Lower leg skin (tissue), 4 donors: ENCODE data around the gene PRPF8. TPM values are rescaled to one million over a fixed set of nuclear protein-coding genes. Genes with fewer than 3 reads are reported as not detected.

Experiments
- DNase-seq, 2 donors: peaks; one replicate each; pipeline ENCODE4 v3.0.0-alpha.2; 2019; ENCODE audit warnings: low spot score in 2 of 2
- H3K4me3 ChIP-seq: fragments of 200-600 bp; sonication (generic); 2 replicates; pipeline ENCODE4 v1.5.1; 2017; ENCODE audit warnings: mild to moderate bottlenecking, low read depth; ENCODE audit not compliant: poor library complexity, severe bottlenecking
- POLR2A ChIP-seq, 2 donors: fragments of 450-650 bp; IDR thresholded peaks; one replicate each; pipeline ENCODE4 v1.6.1; 2016 to 2017; ENCODE audit warnings: antibody characterized with exemption in 2 of 2, mild to moderate bottlenecking in 1 of 2, moderate library complexity in 1 of 2
- WGBS, 2 donors: methylation state at CpG; one replicate each; pipeline ENCODE4 v1.1.5; 2018; 5-methylcytosine and 5-hydroxymethylcytosine counted together
- intact Hi-C: fragments of 100-400 bp; cut with DNase I; formaldehyde crosslinking; loops from one replicate; pipeline ENCODE4 v1.15.0; 2023; ENCODE audit warnings: low total_unique reads
- microRNA counts, 2 donors: library from miRNA; unstranded; fragments of <30 nt; microRNA quantifications; one replicate each; lab custom pipeline; 2016
- total RNA-seq, 4 donors: library from RNA; depleted of rRNA; stranded (reverse); fragments of >200 nt; gene quantifications; one replicate each; pipeline ENCODE4 v1.1.0, GENCODE V29; 2016
- TF ChIP-seq, protein P1 (sequence below), 3 donors: fragments of 450-650 bp; IDR thresholded peaks; one replicate each; pipeline ENCODE4 v1.5.1; 2016; ENCODE audit warnings: antibody characterized with exemption in 3 of 3, mild to moderate bottlenecking in 3 of 3, moderate library complexity in 2 of 3

The PRPF8 gene
- total RNA-seq, 4 donors from 2014 or later = 140 to 228 (median 173) TPM

DNA sequence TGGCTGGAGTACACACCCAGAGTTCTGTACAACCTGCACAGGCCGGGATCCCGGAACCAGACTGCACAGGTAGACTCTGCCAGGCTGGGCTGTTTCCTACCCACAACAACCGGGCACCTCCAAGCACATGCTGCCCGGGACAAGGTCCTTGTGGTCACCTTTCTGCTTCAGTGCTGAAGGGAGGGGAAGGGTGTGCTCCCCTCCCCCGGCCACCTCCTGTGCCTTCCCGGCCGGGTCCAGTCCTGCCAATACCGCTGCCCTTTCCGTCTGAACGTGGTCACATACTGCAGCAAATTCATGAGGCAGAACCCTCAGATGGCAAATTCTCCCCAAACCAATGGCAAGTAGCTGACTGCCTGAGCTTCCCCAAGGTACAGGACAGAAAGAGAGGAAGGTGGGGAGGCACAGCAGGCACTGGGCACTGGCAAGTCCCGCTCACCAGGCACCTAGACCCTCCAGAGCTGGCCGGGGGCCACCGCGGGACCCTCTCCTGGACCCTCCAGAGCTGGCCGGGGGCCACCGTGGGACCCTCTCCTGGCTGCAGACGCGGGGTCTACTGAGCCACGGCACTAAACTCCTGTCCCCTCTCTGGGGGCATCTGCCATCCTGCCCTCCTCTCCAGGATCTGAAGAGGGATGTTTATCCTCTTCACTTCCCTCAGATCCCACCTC, 78.9 kb downstream of the PRPF8 start:
- TF ChIP-seq POLR2A (IDR thresholded peaks at IDR 0.05) = no peak
- TF ChIP-seq, protein P1, sequence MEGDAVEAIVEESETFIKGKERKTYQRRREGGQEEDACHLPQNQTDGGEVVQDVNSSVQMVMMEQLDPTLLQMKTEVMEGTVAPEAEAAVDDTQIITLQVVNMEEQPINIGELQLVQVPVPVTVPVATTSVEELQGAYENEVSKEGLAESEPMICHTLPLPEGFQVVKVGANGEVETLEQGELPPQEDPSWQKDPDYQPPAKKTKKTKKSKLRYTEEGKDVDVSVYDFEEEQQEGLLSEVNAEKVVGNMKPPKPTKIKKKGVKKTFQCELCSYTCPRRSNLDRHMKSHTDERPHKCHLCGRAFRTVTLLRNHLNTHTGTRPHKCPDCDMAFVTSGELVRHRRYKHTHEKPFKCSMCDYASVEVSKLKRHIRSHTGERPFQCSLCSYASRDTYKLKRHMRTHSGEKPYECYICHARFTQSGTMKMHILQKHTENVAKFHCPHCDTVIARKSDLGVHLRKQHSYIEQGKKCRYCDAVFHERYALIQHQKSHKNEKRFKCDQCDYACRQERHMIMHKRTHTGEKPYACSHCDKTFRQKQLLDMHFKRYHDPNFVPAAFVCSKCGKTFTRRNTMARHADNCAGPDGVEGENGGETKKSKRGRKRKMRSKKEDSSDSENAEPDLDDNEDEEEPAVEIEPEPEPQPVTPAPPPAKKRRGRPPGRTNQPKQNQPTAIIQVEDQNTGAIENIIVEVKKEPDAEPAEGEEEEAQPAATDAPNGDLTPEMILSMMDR (IDR thresholded peaks at IDR 0.05) = no peak
- 88 to 91% methylated on average over 12 to 16 of the region's 19 CpGs for WGBS, 2 donors
- H3K4me3 ChIP-seq = no peak overlapping the region
- intact Hi-C loops = no loop called here
- DNase-seq = no peak

DNA sequence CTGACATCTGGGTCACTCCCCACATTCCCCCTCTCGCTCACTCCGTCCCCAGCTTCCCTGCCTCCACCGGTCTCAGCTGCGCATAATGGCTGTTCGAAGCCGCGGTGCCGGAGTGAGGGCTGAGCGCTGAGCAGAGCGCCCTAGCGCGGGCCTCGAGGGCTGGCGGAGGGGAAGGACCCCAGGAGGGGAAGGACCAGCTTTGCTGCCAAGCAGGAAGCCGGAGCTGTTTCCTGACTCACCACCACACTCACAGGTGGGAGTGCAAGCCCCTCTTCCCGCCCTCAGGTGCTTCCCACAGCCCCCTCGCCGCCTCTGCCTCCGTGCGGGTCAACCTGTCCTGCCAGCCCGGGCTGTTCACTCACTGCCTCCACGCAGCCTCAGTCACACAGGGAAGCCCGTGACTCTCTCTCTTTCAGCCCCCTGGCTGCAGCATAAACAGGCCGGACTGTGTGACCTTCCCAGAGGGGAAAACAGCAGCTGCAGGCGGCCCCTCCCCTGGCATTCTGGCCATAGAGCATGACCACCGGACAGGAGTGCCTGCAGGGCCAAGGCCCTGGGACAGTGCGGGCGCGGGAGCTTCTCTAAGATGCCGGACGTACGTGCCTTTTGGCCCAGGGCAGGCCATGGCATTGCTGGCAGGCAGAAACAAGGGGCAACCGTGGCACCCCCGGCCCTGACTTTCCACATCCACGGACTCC, 79.7 kb downstream of the PRPF8 start:
- TF ChIP-seq, protein P1 (IDR thresholded peaks at IDR 0.05) = no peak
- no peak for TF ChIP-seq POLR2A (IDR thresholded peaks at IDR 0.05)
- intact Hi-C loops = no loop called here
- no peak overlapping the region for H3K4me3 ChIP-seq
- DNase-seq = no peak
- 69% methylated on average over 31 to 32 of the region's 35 CpGs for WGBS, 2 donors

DNA sequence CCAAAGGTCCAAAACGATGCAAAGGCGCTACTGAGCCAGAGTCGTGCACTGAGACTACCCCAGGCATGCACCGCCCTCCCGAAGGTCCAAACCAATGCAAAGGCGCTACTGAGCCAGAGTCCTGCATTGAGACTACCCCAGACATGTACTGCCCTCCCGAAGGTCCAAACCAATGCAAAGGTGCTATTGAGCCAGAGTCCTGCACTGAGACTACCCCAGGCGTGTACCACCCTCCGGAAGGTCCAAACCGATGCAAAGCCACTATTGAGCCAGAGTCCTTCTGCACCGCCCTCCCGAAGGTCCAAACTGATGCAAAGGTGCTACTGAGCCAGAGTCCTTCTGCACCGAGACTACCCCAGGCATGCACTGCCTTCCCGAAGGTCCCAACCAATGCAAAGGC, 83.1 kb downstream of the PRPF8 start:
- no peak for TF ChIP-seq POLR2A (IDR thresholded peaks at IDR 0.05)
- TF ChIP-seq, protein P1 (IDR thresholded peaks at IDR 0.05) = no peak
- intact Hi-C loops = no loop called here
- WGBS, 2 donors = 98 to 99% methylated on average over 14 of the region's 14 CpGs
- H3K4me3 ChIP-seq = no peak overlapping the region
- DNase-seq = no peak

MicroRNAs within 50 kb of the gene (microRNA counts, 767-probe panel; counts per million panel counts)
- 12,855 to 14,292 counts per million in 2 donors for microRNA hsa-miR-22-3p (lab: Ali Mortazavi, UCI)

Other genes starting within 250 kb of the PRPF8 start
- 10 to 100 TPM; 48.2 to 70.0 (median 50.7) TPM for gene CRK, start 228.6 kb downstream of the PRPF8 start, total RNA-seq
- 100 to 1,000 TPM in 1 of 4 donors, 10 to 100 TPM in 3; 71.3 to 101 (median 84.8) TPM for gene MYO1C, start 192.2 kb downstream of the PRPF8 start, total RNA-seq
- 100 to 1,000 TPM; 101 to 172 (median 134) TPM for gene INPP5K, start 168.3 kb downstream of the PRPF8 start, total RNA-seq
- gene PITPNA, start 122.1 kb downstream of the PRPF8 start, total RNA-seq = 10 to 100 TPM; 45.0 to 53.1 (median 45.2) TPM
- 10 to 100 TPM in 2 of 4 donors, 1 to 10 TPM in 2; 5.6 to 14.5 (median 9.6) TPM for gene SLC43A2, start 56.0 kb downstream of the PRPF8 start, total RNA-seq
- gene SCARF1, start 39.1 kb downstream of the PRPF8 start, total RNA-seq = 10 to 100 TPM in 1 of 4 donors, 1 to 10 TPM in 3; 4.9 to 10.0 (median 9.1) TPM
- 10 to 100 TPM; 17.0 to 32.7 (median 19.5) TPM for gene RILP, start 35.0 kb downstream of the PRPF8 start, total RNA-seq
- 1 to 10 TPM in 3 of 4 donors, under 1 TPM in 1; 0.99 to 4.5 (median 2.8) TPM for gene TLCD2, start 25.5 kb upstream of the PRPF8 start, total RNA-seq
- 10 to 100 TPM; 42.9 to 64.4 (median 49.2) TPM for gene WDR81, start 39.8 kb upstream of the PRPF8 start, total RNA-seq
- 1 to 10 TPM; 1.2 to 9.0 (median 5.9) TPM for gene SERPINF2, start 58.0 kb upstream of the PRPF8 start, total RNA-seq
- 100 to 1,000 TPM; 102 to 391 (median 114) TPM for gene SERPINF1, start 77.2 kb upstream of the PRPF8 start, total RNA-seq
- 10 to 100 TPM in 2 of 4 donors, 1 to 10 TPM in 2; 9.4 to 13.0 (median 10.0) TPM for gene SMYD4, start 145.0 kb upstream of the PRPF8 start, total RNA-seq
- 10 to 100 TPM; 21.0 to 31.5 (median 26.9) TPM for gene RPA1, start 145.1 kb upstream of the PRPF8 start, total RNA-seq